ENCODE measurements around the gene TFAP2B.

GRCh38 chr6:50832912-50833311 is 14.2 kb downstream of the TFAP2B start:
- no peak for TF ChIP-seq CTCF (IDR thresholded peaks at IDR 0.05; ENCODE audit: low read depth, low read length)
- TF ChIP-seq POLR2A (IDR thresholded peaks at IDR 0.05; ENCODE audit: extremely low read depth, insufficient read length), result no peak
